ENCODE data around the gene ZBTB7C. TPM values are rescaled to one million over a fixed set of nuclear protein-coding genes. Genes with fewer than 3 reads are reported as not detected.

ZBTB7C gene
- total and polyA plus RNA-seq, 9 of the 15 experiments (the other 6 are each of a cell fraction or from before 2014, with no cell fraction given), result not detected

DNA sequence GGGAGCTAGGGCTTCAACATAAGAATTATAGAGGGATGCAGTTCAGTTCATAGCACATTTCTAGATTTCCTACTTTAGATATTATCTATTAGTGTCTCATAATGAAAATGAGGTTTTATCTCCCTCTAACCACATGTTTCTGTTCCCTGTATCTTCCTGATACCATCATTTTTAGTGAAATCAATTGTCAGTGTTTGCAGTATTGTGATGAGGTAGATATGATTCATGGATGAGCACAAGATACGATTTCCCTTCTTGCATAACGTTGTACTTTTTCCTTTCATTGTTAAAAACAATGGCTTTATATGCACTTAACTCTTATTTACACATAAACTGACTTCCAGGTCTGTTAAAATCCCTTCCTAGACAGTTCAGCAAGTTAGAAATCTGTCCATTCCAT lies 211.4 kb downstream of the ZBTB7C start:
- no peak overlapping the region for H2AFZ ChIP-seq (ENCODE audit: low read depth, low read length)
- no peaks in the 10 kb centered on the region for H3K9me3 ChIP-seq (replicated peaks; ENCODE audit: control insufficient read depth, insufficient read depth, low read depth, low read length)
- POLR2A ChIA-PET, result no interaction called here
- no peak overlapping the region for H3K27ac ChIP-seq (ENCODE audit: extremely low read depth, low read depth, low read length)
- no peaks in the 10 kb centered on the region for H3K79me2 ChIP-seq (ENCODE audit: control insufficient read depth, insufficient read depth, low read length)
- no peak overlapping the region for H3K4me2 ChIP-seq (ENCODE audit: insufficient read depth, low read length)
- intact Hi-C loops (cut with micrococcal nuclease), result no loop called here
- in situ Hi-C loops (cut with MboI), result no loop called here
- CTCF ChIA-PET (ENCODE audit: low intra/inter-chr PET ratio), result no interaction called here
- no peak for DNase-seq (ENCODE audit: extremely low read depth in 1 of 4, low spot score in 3 of 4)
- H3K9ac ChIP-seq (ENCODE audit: insufficient read depth in 1 of 2, low read depth in 2 of 2, low read length in 2 of 2), result no peak overlapping the region
- no TSS peak for BruUV-seq (replicated peaks)
- no peaks in the 10 kb centered on the region for H4K20me1 ChIP-seq (replicated peaks; ENCODE audit: control insufficient read depth, insufficient read depth, low read length)
- H3K27me3 ChIP-seq (ENCODE audit: control insufficient read depth in 2 of 2, insufficient read depth in 2 of 2, low read length in 2 of 2), result peaks cover 0 to 20% of the 10 kb centered on the region in 2 experiments; a peak in 3 of 5 replicates
- no peak for FAIRE-seq
- no peaks in the 10 kb centered on the region for H3K4me1 ChIP-seq (replicated peaks in 1 of 2; ENCODE audit: control insufficient read depth in 2 of 2, insufficient read depth in 2 of 2, low read length in 2 of 2)
- no peaks in the 10 kb centered on the region for H3K36me3 ChIP-seq (ENCODE audit: control insufficient read depth, insufficient read depth, low read length)
- 0% methylated on average over 1 of the region's 2 CpGs for WGBS (ENCODE audit: insufficient coverage, low coverage, missing lambda C conversion rate)
- no peak for ATAC-seq
- H3K4me3 ChIP-seq, result no peak overlapping the region
- H3K9me1 ChIP-seq (ENCODE audit: control insufficient read depth, insufficient read depth, low read length), result no peaks in the 10 kb centered on the region
- no peak for TF ChIP-seq PML (IDR thresholded peaks at IDR 0.05; ENCODE audit: low read length)
- no peak for TF ChIP-seq TEAD2 (tag; IDR thresholded peaks at IDR 0.05)
- TF ChIP-seq FOXK1 (CRISPR knock-in tag; IDR thresholded peaks at IDR 0.05; ENCODE audit: borderline replicate concordance), result no peak
- TF ChIP-seq, protein P1, sequence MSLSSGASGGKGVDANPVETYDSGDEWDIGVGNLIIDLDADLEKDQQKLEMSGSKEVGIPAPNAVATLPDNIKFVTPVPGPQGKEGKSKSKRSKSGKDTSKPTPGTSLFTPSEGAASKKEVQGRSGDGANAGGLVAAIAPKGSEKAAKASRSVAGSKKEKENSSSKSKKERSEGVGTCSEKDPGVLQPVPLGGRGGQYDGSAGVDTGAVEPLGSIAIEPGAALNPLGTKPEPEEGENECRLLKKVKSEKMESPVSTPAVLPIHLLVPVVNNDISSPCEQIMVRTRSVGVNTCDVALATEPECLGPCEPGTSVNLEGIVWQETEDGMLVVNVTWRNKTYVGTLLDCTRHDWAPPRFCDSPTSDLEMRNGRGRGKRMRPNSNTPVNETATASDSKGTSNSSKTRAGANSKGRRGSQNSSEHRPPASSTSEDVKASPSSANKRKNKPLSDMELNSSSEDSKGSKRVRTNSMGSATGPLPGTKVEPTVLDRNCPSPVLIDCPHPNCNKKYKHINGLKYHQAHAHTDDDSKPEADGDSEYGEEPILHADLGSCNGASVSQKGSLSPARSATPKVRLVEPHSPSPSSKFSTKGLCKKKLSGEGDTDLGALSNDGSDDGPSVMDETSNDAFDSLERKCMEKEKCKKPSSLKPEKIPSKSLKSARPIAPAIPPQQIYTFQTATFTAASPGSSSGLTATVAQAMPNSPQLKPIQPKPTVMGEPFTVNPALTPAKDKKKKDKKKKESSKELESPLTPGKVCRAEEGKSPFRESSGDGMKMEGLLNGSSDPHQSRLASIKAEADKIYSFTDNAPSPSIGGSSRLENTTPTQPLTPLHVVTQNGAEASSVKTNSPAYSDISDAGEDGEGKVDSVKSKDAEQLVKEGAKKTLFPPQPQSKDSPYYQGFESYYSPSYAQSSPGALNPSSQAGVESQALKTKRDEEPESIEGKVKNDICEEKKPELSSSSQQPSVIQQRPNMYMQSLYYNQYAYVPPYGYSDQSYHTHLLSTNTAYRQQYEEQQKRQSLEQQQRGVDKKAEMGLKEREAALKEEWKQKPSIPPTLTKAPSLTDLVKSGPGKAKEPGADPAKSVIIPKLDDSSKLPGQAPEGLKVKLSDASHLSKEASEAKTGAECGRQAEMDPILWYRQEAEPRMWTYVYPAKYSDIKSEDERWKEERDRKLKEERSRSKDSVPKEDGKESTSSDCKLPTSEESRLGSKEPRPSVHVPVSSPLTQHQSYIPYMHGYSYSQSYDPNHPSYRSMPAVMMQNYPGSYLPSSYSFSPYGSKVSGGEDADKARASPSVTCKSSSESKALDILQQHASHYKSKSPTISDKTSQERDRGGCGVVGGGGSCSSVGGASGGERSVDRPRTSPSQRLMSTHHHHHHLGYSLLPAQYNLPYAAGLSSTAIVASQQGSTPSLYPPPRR (CRISPR knock-in tag; IDR thresholded peaks at IDR 0.05; ENCODE audit: borderline replicate concordance), result no peak
- no peak for TF ChIP-seq MCM5 (IDR thresholded peaks at IDR 0.05; ENCODE audit: low read depth)
- TF ChIP-seq THAP7 (CRISPR knock-in tag; IDR thresholded peaks at IDR 0.05), result no peak
- no peak for TF ChIP-seq BRD9 (IDR thresholded peaks at IDR 0.05; ENCODE audit: low read depth, partially characterized antibody)
- no peak for TF ChIP-seq ZNF277 (CRISPR knock-in tag; IDR thresholded peaks at IDR 0.05; ENCODE audit: borderline replicate concordance)
- TF ChIP-seq ZFX (CRISPR knock-in tag; IDR thresholded peaks at IDR 0.05), result no peak
- no peak for TF ChIP-seq ZNF174 (CRISPR knock-in tag; IDR thresholded peaks at IDR 0.05)
- TF ChIP-seq ETV5 (CRISPR knock-in tag; IDR thresholded peaks at IDR 0.05; ENCODE audit: low read depth), result no peak
- no peak for TF ChIP-seq CSDE1 (IDR thresholded peaks at IDR 0.05)
- TF ChIP-seq, protein P2, sequence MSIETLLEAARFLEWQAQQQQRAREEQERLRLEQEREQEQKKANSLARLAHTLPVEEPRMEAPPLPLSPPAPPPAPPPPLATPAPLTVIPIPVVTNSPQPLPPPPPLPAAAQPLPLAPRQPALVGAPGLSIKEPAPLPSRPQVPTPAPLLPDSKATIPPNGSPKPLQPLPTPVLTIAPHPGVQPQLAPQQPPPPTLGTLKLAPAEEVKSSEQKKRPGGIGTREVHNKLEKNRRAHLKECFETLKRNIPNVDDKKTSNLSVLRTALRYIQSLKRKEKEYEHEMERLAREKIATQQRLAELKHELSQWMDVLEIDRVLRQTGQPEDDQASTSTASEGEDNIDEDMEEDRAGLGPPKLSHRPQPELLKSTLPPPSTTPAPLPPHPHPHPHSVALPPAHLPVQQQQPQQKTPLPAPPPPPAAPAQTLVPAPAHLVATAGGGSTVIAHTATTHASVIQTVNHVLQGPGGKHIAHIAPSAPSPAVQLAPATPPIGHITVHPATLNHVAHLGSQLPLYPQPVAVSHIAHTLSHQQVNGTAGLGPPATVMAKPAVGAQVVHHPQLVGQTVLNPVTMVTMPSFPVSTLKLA (conservative IDR thresholded peaks at IDR 0.05), result no peak
- TF ChIP-seq SIX5 (IDR thresholded peaks at IDR 0.05; ENCODE audit: borderline replicate concordance in 1 of 2, insufficient read depth in 1 of 2, low read depth in 1 of 2, low read length in 2 of 2), result no peak
- no peak for TF ChIP-seq RBM15 (IDR thresholded peaks at IDR 0.05; ENCODE audit: insufficient read depth, low read length)
- TF ChIP-seq ESRRA (IDR thresholded peaks at IDR 0.05; ENCODE audit: borderline replicate concordance, low read depth), result no peak

All from K562 (cell line).